Loucy (cell line): ENCODE measurements around the gene OGT.
"Not testable (repeated sequence)": the region's sequence is repeated elsewhere in the genome, so short reads cannot be mapped to it uniquely, and the experiment has no call there.

Experiments used
- CTCF ChIP-seq: fragments of 200-600 bp; sonication (generic); conservative IDR thresholded peaks from 2 replicates; pipeline ENCODE4 v1.5.1; 2014; ENCODE audit warnings: mild to moderate bottlenecking, antibody characterized with exemption, low read length
- EZH2phosphoT487 ChIP-seq: fragments of 200-600 bp; IDR thresholded peaks from 2 replicates; pipeline ENCODE4 v1.6.1; 2018; ENCODE audit warnings: antibody characterized with exemption, mild to moderate bottlenecking, moderate library complexity, borderline replicate concordance

GRCh38 chrX:71559773-71560172, 26.9 kb downstream of the OGT start:
- not testable (repeated sequence) for TF ChIP-seq CTCF, EZH2phosphoT487
